Testis (tissue), 2 donors: ENCODE measurements around the gene SEC14L1.

Source experiments
- CTCF ChIP-seq, 3 experiments: fragments of 450-650 bp in 2 of 3; fragments of 200-600 bp in 1 of 3; sonication (generic) in 1 of 3; IDR thresholded peaks; one replicate each; pipeline ENCODE4 v1.5.1; 2016 to 2019; ENCODE audit warnings: antibody characterized with exemption in 3 of 3, mild to moderate bottlenecking in 2 of 3, moderate library complexity in 1 of 3
- POLR2A ChIP-seq: fragments of 450-650 bp; IDR thresholded peaks from one replicate; pipeline ENCODE4 v1.6.1; 2017; ENCODE audit warnings: antibody characterized with exemption, mild to moderate bottlenecking, moderate library complexity

GRCh38 chr17:77209330-77209748 lies 68.6 kb downstream of the SEC14L1 start:
- TF ChIP-seq CTCF (IDR thresholded peaks at IDR 0.05), result no peak
- no peak for TF ChIP-seq POLR2A
